Activated naive CD4-positive, alpha-beta T cell treated with anti-CD3 and anti-CD28 coated beads, Interleukin-2, amount 10 ng/mL, durations not matched to agents 7 days and 5 days (primary cell): Measurements from ENCODE around the gene CDH23.

Experiments used
- CTCF ChIA-PET: fragments of 350-600 bp; sonication (Branson Sonifier 250); formaldehyde crosslinking; loops from one replicate; lab custom pipeline; 2021; ENCODE audit warnings: antibody characterized with exemption; lab: Charles Lee
- DNase-seq: peaks from one replicate; pipeline ENCODE4 v3.0.0-alpha.2; 2020
- H3K27ac Mint-ChIP-seq: one replicate; pipeline ENCODE4 v1.8.0; 2021; ENCODE audit warnings: mild to moderate bottlenecking, moderate library complexity, mixed read lengths
- H3K27me3 Mint-ChIP-seq: one replicate; pipeline ENCODE4 v1.8.0; 2021; ENCODE audit warnings: mild to moderate bottlenecking, mixed read lengths
- H3K36me3 Mint-ChIP-seq: one replicate; pipeline ENCODE4 v1.8.0; 2021; ENCODE audit warnings: mixed read lengths
- H3K4me1 Mint-ChIP-seq: one replicate; pipeline ENCODE4 v1.8.0; 2021; ENCODE audit warnings: mixed read lengths
- H3K4me3 Mint-ChIP-seq: one replicate; pipeline ENCODE4 v1.8.0; 2021; ENCODE audit warnings: mild to moderate bottlenecking, moderate library complexity, mixed read lengths
- H3K9me3 Mint-ChIP-seq: one replicate; pipeline ENCODE4 v1.8.0; 2021; ENCODE audit warnings: mixed read lengths

Gene CDH23

GRCh38 chr10:71687077-71687476 lies 290.4 kb downstream of the CDH23 start:
- Mint-ChIP-seq H3K27me3 (peaks cover 32% of the 10 kb centered on the region), H3K36me3 (peaks cover 4% of the 10 kb centered on the region), H3K4me3 (no peak overlapping the region), H3K4me1 (peaks cover 3% of the 10 kb centered on the region), H3K27ac (no peak overlapping the region), H3K9me3 (peaks cover 8% of the 10 kb centered on the region)
- CTCF ChIA-PET, result interaction anchor here (1.4 kb wide), 1 partner anchor 10 kb away, joined by 7 read pairs; no protein-coding TSS in a partner anchor
- DNase-seq, result no peak

GRCh38 chr10:71687480-71687879 lies 290.8 kb downstream of the CDH23 start:
- H3K4me3 Mint-ChIP-seq, result no peak overlapping the region
- peaks cover 3% of the 10 kb centered on the region for H3K4me1 Mint-ChIP-seq
- no peak for DNase-seq
- peaks cover 4% of the 10 kb centered on the region for H3K36me3 Mint-ChIP-seq
- H3K27me3 Mint-ChIP-seq, result peaks cover 28% of the 10 kb centered on the region
- CTCF ChIA-PET, result interaction anchor here (1.4 kb wide), 1 partner anchor 10 kb away, joined by 7 read pairs; no protein-coding TSS in a partner anchor
- no peak overlapping the region for H3K27ac Mint-ChIP-seq
- peaks cover 8% of the 10 kb centered on the region for H3K9me3 Mint-ChIP-seq

GRCh38 chr10:71688256-71688655 lies 291.5 kb downstream of the CDH23 start:
- peaks cover 4% of the 10 kb centered on the region for H3K36me3 Mint-ChIP-seq
- no peak for DNase-seq
- H3K9me3 Mint-ChIP-seq, result peaks cover 8% of the 10 kb centered on the region
- peaks cover 3% of the 10 kb centered on the region for H3K4me1 Mint-ChIP-seq
- H3K4me3 Mint-ChIP-seq, result no peak overlapping the region
- CTCF ChIA-PET, result interaction anchor here (1.4 kb wide), 1 partner anchor 9 kb away, joined by 7 read pairs; no protein-coding TSS in a partner anchor
- peak overlapping the region; percentile 69 for H3K27ac Mint-ChIP-seq
- H3K27me3 Mint-ChIP-seq, result peaks cover 21% of the 10 kb centered on the region

- peaks cover 8% of the 10 kb centered on the region for H3K9me3 Mint-ChIP-seq
- no peak overlapping the region for H3K4me3 Mint-ChIP-seq
- H3K4me1 Mint-ChIP-seq, result peaks cover 18% of the 10 kb centered on the region
- CTCF ChIA-PET, result no interaction called here
- peaks cover 4% of the 10 kb centered on the region for H3K36me3 Mint-ChIP-seq
- H3K27ac Mint-ChIP-seq, result no peak overlapping the region
- peaks cover 12% of the 10 kb centered on the region for H3K27me3 Mint-ChIP-seq
- no peak for DNase-seq
Measured at GRCh38 chr10:71690094-71690720, 293.5 kb downstream of the CDH23 start.

- Mint-ChIP-seq H3K36me3 (peaks cover 4% of the 10 kb centered on the region), H3K27ac (no peak overlapping the region), H3K4me1 (peaks cover 25% of the 10 kb centered on the region), H3K9me3 (peaks cover 8% of the 10 kb centered on the region), H3K4me3 (no peak overlapping the region), H3K27me3 (peaks cover 10% of the 10 kb centered on the region)
- DNase-seq, result no peak
- CTCF ChIA-PET, result interaction anchor here (1.4 kb wide), 1 partner anchor 83 kb away, joined by 3 read pairs; no protein-coding TSS in a partner anchor
Measured at GRCh38 chr10:71691405-71691804, 294.7 kb downstream of the CDH23 start.

GRCh38 chr10:71692598-71693306 lies 296.0 kb downstream of the CDH23 start:
- no peak for DNase-seq
- no peak overlapping the region for H3K27ac Mint-ChIP-seq
- peaks cover 37% of the 10 kb centered on the region for H3K4me1 Mint-ChIP-seq

GRCh38 chr10:71693377-71693776 lies 296.7 kb downstream of the CDH23 start:
- H3K4me3 Mint-ChIP-seq, result no peak overlapping the region
- peak overlapping the region; percentile 77 for H3K27ac Mint-ChIP-seq
- CTCF ChIA-PET, result interaction anchor here (1.0 to 8.6 kb wide), 5 partner anchors 16 to 379 kb away, joined by 3 to 126 read pairs (median 5); no protein-coding TSS in a partner anchor
- DNase-seq, result no peak
- no peaks in the 10 kb centered on the region for H3K36me3 Mint-ChIP-seq
- H3K27me3 Mint-ChIP-seq, result peaks cover 7% of the 10 kb centered on the region
- H3K9me3 Mint-ChIP-seq, result peaks cover 2% of the 10 kb centered on the region
- H3K4me1 Mint-ChIP-seq, result peaks cover 43% of the 10 kb centered on the region

More at GRCh38 chr10:71692598-71693306, 296.0 kb downstream of the CDH23 start:
- H3K36me3 Mint-ChIP-seq, result peaks cover 4% of the 10 kb centered on the region
- H3K9me3 Mint-ChIP-seq, result peaks cover 8% of the 10 kb centered on the region
- CTCF ChIA-PET, result interaction anchor here (0.6 to 8.6 kb wide), 5 partner anchors 17 to 378 kb away, joined by 3 to 126 read pairs (median 5); no protein-coding TSS in a partner anchor
- peaks cover 7% of the 10 kb centered on the region for H3K27me3 Mint-ChIP-seq
- H3K4me3 Mint-ChIP-seq, result no peak overlapping the region

GRCh38 chr10:71694039-71694501 lies 297.4 kb downstream of the CDH23 start:
- peaks cover 7% of the 10 kb centered on the region for H3K27me3 Mint-ChIP-seq
- peaks cover 50% of the 10 kb centered on the region for H3K4me1 Mint-ChIP-seq
- peaks cover 2% of the 10 kb centered on the region for H3K9me3 Mint-ChIP-seq
- peak overlapping the region; percentile 37 for H3K4me3 Mint-ChIP-seq
- H3K36me3 Mint-ChIP-seq, result no peaks in the 10 kb centered on the region
- CTCF ChIA-PET, result interaction anchor here (0.8 to 8.6 kb wide), 7 partner anchors 15 to 380 kb away, joined by 3 to 126 read pairs (median 3); no protein-coding TSS in a partner anchor
- H3K27ac Mint-ChIP-seq, result peak overlapping the region; percentile 86
- DNase-seq, result no peak

- Mint-ChIP-seq H3K27ac (peak overlapping the region; percentile 86), H3K27me3 (peaks cover 12% of the 10 kb centered on the region)
- CTCF ChIA-PET, result interaction anchor here (0.6 to 8.6 kb wide), 8 partner anchors 15 to 380 kb away, joined by 3 to 126 read pairs (median 3); no protein-coding TSS in a partner anchor
Measured at GRCh38 chr10:71694567-71694968, 297.8 kb downstream of the CDH23 start.

GRCh38 chr10:71695502-71696476 lies 299.1 kb downstream of the CDH23 start:
- H3K27me3 Mint-ChIP-seq, result peaks cover 22% of the 10 kb centered on the region
- H3K9me3 Mint-ChIP-seq, result peaks cover 2% of the 10 kb centered on the region
- no peak overlapping the region for H3K27ac Mint-ChIP-seq
- DNase-seq, result no peak
- peaks cover 54% of the 10 kb centered on the region for H3K4me1 Mint-ChIP-seq
- H3K36me3 Mint-ChIP-seq, result no peaks in the 10 kb centered on the region
- CTCF ChIA-PET, result interaction anchor here (0.8 to 8.6 kb wide), 19 partner anchors 8 to 382 kb away, joined by 3 to 126 read pairs (median 6); partner anchors contain the start of genes SLC29A3 and VSIR
- no peak overlapping the region for H3K4me3 Mint-ChIP-seq

More at GRCh38 chr10:71694567-71694968, 297.8 kb downstream of the CDH23 start:
- DNase-seq, result peak; percentile 71
- Mint-ChIP-seq H3K9me3 (peaks cover 2% of the 10 kb centered on the region), H3K4me3 (peak overlapping the region; percentile 37), H3K36me3 (no peaks in the 10 kb centered on the region), H3K4me1 (peaks cover 54% of the 10 kb centered on the region)

GRCh38 chr10:71696628-71697326 lies 300.1 kb downstream of the CDH23 start:
- CTCF ChIA-PET, result interaction anchor here (0.9 to 8.6 kb wide), 22 partner anchors 9 to 383 kb away, joined by 3 to 126 read pairs (median 6); partner anchors contain the start of genes C10orf105, SLC29A3 and VSIR
- Mint-ChIP-seq H3K4me1 (peaks cover 56% of the 10 kb centered on the region), H3K36me3 (no peaks in the 10 kb centered on the region), H3K9me3 (no peaks in the 10 kb centered on the region), H3K4me3 (no peak overlapping the region), H3K27ac (no peak overlapping the region), H3K27me3 (peaks cover 27% of the 10 kb centered on the region)
- DNase-seq, result peak; percentile 75

- CTCF ChIA-PET, result interaction anchor here (0.6 to 8.6 kb wide), 16 partner anchors 11 to 431 kb away, joined by 3 to 126 read pairs (median 6); partner anchors contain the start of genes SLC29A3 and VSIR
- H3K27ac Mint-ChIP-seq, result peak overlapping the region; percentile 9
- no peaks in the 10 kb centered on the region for H3K36me3 Mint-ChIP-seq
- peaks cover 56% of the 10 kb centered on the region for H3K4me1 Mint-ChIP-seq
- DNase-seq, result peak; percentile 37
- no peak overlapping the region for H3K4me3 Mint-ChIP-seq
- H3K27me3 Mint-ChIP-seq, result peaks cover 38% of the 10 kb centered on the region
- no peaks in the 10 kb centered on the region for H3K9me3 Mint-ChIP-seq
Measured at GRCh38 chr10:71697938-71698709, 301.4 kb downstream of the CDH23 start.
